PC-3 (cell line): ENCODE data around the gene MPPED2. TPM values are rescaled to one million over a fixed set of nuclear protein-coding genes. Genes with fewer than 3 reads are reported as not detected.

Experiments
- ATAC-seq: fragments of 200-7000 bp; cut with Tn5 transposase; 2 replicates; pipeline ENCODE4 v1.9.1; 2020; ENCODE audit warnings: mild to moderate bottlenecking, moderate library complexity
- BruUV-seq: library from RNA; stranded (reverse); fragments of 400-500 nt; replicated peaks from 2 replicates; lab custom pipeline; 2021; lab: Mats Ljungman, UMichigan
- CTCF ChIA-PET: fragments of 300-600 bp; sonication (Branson Sonifier 250); formaldehyde crosslinking; loops from one replicate; lab custom pipeline; 2022; ENCODE audit warnings: antibody characterized with exemption; lab: Charles Lee
- POLR2A ChIA-PET: fragments of 300-600 bp; sonication (Branson Sonifier 250); formaldehyde crosslinking; loops from one replicate; lab custom pipeline; 2022; ENCODE audit warnings: antibody characterized with exemption; ENCODE audit not compliant: unreplicated experiment; lab: Charles Lee
- DNase-seq: peaks from one replicate; pipeline ENCODE4 v3.0.0-alpha.2; 2015
- H2AFZ ChIP-seq: fragments of 300-600 bp; sonication (generic); 2 replicates; pipeline ENCODE4 v1.6.0; 2016; ENCODE audit warnings: antibody characterized with exemption, low read length
- H3F3A ChIP-seq: fragments of 300-600 bp; sonication (generic); one replicate; pipeline ENCODE4 v1.6.0; 2017; ENCODE audit warnings: antibody characterized with exemption, low read length, control low read depth, mild to moderate bottlenecking; ENCODE audit not compliant: unreplicated experiment
- H3K27ac ChIP-seq: fragments of 300-600 bp; sonication (generic); 2 replicates; pipeline ENCODE4 v1.5.1; 2016; ENCODE audit warnings: mild to moderate bottlenecking, low read length
- H3K27me3 ChIP-seq: fragments of 300-600 bp; sonication (generic); 2 replicates; pipeline ENCODE4 v1.6.1; 2016; ENCODE audit warnings: low read length, mixed read lengths
- H3K36me3 ChIP-seq: fragments of 300-600 bp; sonication (generic); 2 replicates; pipeline ENCODE4 v1.6.1; 2016; ENCODE audit warnings: low read depth, mixed run types, low read length, mixed read lengths
- H3K4me1 ChIP-seq: fragments of 300-600 bp; sonication (generic); 2 replicates; pipeline ENCODE4 v1.5.1; 2016; ENCODE audit warnings: low read length; ENCODE audit not compliant: insufficient read depth
- H3K4me2 ChIP-seq: fragments of 300-600 bp; sonication (generic); 2 replicates; pipeline ENCODE4 v1.6.0; 2016; ENCODE audit warnings: low read length
- H3K4me3 ChIP-seq: fragments of 300-600 bp; sonication (generic); 2 replicates; pipeline ENCODE4 v1.5.1; 2016; ENCODE audit warnings: mild to moderate bottlenecking, low read length, mixed read lengths
- H3K79me2 ChIP-seq: fragments of 300-600 bp; sonication (generic); 2 replicates; pipeline ENCODE4 v1.6.1; 2017; ENCODE audit warnings: low read length, mixed read lengths
- H3K9ac ChIP-seq: fragments of 300-600 bp; sonication (generic); 2 replicates; pipeline ENCODE4 v1.6.0; 2016; ENCODE audit warnings: mild to moderate bottlenecking, low read length
- H3K9me2 ChIP-seq: fragments of 300-600 bp; sonication (generic); replicated peaks from 2 replicates; pipeline ENCODE4 v1.6.1; 2016; ENCODE audit warnings: mixed run types, low read length, mixed read lengths
- H3K9me3 ChIP-seq: fragments of 300-600 bp; sonication (generic); 2 replicates; pipeline ENCODE4 v1.6.1; 2016; ENCODE audit warnings: low read length, mixed read lengths
- H4K20me1 ChIP-seq: fragments of 300-600 bp; sonication (generic); 2 replicates; pipeline ENCODE4 v1.6.1; 2016; ENCODE audit warnings: low read length, mixed read lengths
- CTCF ChIP-seq: fragments of 300-600 bp; sonication (generic); conservative IDR thresholded peaks from 2 replicates; pipeline ENCODE4 v1.5.1; 2017; ENCODE audit warnings: antibody characterized with exemption, low read depth, mild to moderate bottlenecking, low read length
- EZH2 ChIP-seq: fragments of 300-600 bp; sonication (generic); IDR thresholded peaks from one replicate; pipeline ENCODE4 v1.6.1; 2017; ENCODE audit warnings: antibody characterized with exemption, mild to moderate bottlenecking, low read length; ENCODE audit not compliant: unreplicated experiment
- EZH2phosphoT487 ChIP-seq: fragments of 300-600 bp; sonication (generic); IDR thresholded peaks from 2 replicates; pipeline ENCODE4 v1.6.1; 2018; ENCODE audit warnings: mild to moderate bottlenecking, antibody characterized with exemption, low read length, borderline replicate concordance
- intact Hi-C: fragments of 100-400 bp; cut with micrococcal nuclease; formaldehyde crosslinking; loops from 2 replicates; pipeline ENCODE4 v1.9.0; 2023
- total RNA-seq: library from RNA; depleted of rRNA; stranded (reverse); fragments of >200 nt; gene quantifications from 2 replicates; pipeline ENCODE4 v1.2.3, GENCODE V29; 2014

Gene MPPED2
- total RNA-seq, 1 experiment from 2014 or later = not detected

GRCh38 chr11:30543066-30543465 is 43.1 kb downstream of the MPPED2 start:
- no TSS peak for BruUV-seq
- CTCF ChIA-PET = no interaction called here

GRCh38 chr11:30540781-30541180 is 45.4 kb downstream of the MPPED2 start:
- CTCF ChIA-PET = no interaction called here

More at GRCh38 chr11:30543066-30543465, 43.1 kb downstream of the MPPED2 start:
- no peak for TF ChIP-seq CTCF
- no peak for TF ChIP-seq EZH2
- TF ChIP-seq EZH2phosphoT487 = no peak
- H3K27me3 ChIP-seq = no peaks in the 10 kb centered on the region
- H3K9ac ChIP-seq = no peak overlapping the region
- DNase-seq (no peak), ATAC-seq (no peak)
- H4K20me1 ChIP-seq = no peaks in the 10 kb centered on the region
- no peaks in the 10 kb centered on the region for H3K9me2 ChIP-seq
- no peaks in the 10 kb centered on the region for H3K9me3 ChIP-seq
- no peaks in the 10 kb centered on the region for H3K4me1 ChIP-seq
- no peaks in the 10 kb centered on the region for H3K36me3 ChIP-seq
- H3K4me3 ChIP-seq = no peak overlapping the region
- H3K27ac ChIP-seq = no peak overlapping the region
- intact Hi-C loops = no loop called here
- H2AFZ ChIP-seq = no peak overlapping the region
- H3F3A ChIP-seq = no peaks in the 10 kb centered on the region
- H3K4me2 ChIP-seq = no peak overlapping the region
- POLR2A ChIA-PET = no interaction called here
- H3K79me2 ChIP-seq = no peaks in the 10 kb centered on the region

More at GRCh38 chr11:30540781-30541180, 45.4 kb downstream of the MPPED2 start:
- no peaks in the 10 kb centered on the region for H3K4me1 ChIP-seq
- BruUV-seq = no TSS peak
- intact Hi-C loops = no loop called here
- no peaks in the 10 kb centered on the region for H3K36me3 ChIP-seq
- H2AFZ ChIP-seq = no peak overlapping the region
- no peaks in the 10 kb centered on the region for H3K9me3 ChIP-seq
- H3K4me2 ChIP-seq = no peak overlapping the region
- H4K20me1 ChIP-seq = no peaks in the 10 kb centered on the region
- DNase-seq (no peak), ATAC-seq (no peak)
- no peaks in the 10 kb centered on the region for H3K9me2 ChIP-seq
- H3F3A ChIP-seq = no peaks in the 10 kb centered on the region
- no peak overlapping the region for H3K4me3 ChIP-seq
- no peaks in the 10 kb centered on the region for H3K79me2 ChIP-seq
- TF ChIP-seq EZH2 (no peak), CTCF (no peak), EZH2phosphoT487 (no peak)
- H3K9ac ChIP-seq = no peak overlapping the region
- POLR2A ChIA-PET = no interaction called here
- no peak overlapping the region for H3K27ac ChIP-seq
- no peaks in the 10 kb centered on the region for H3K27me3 ChIP-seq
